Measurements from ENCODE around the gene AADACL3. TPM values are rescaled to one million over a fixed set of nuclear protein-coding genes. Genes with fewer than 3 reads are reported as not detected.

Gene AADACL3
- total RNA-seq, 2 experiments from 2014 or later, result not detected

GRCh38 chr1:12776801-12777557, 61.1 kb downstream of the AADACL3 start:
- Mint-ChIP-seq H3K4me3 (no peak overlapping the region), H3K36me3 (ENCODE audit: low read depth) (no peaks in the 10 kb centered on the region), H3K4me1 (ENCODE audit: low read depth) (no peaks in the 10 kb centered on the region), H3K27ac (no peak overlapping the region), H3K27me3 (peaks cover 63% of the 10 kb centered on the region), H3K9me3 (no peaks in the 10 kb centered on the region)
- TF ChIP-seq CTCF (IDR thresholded peaks at IDR 0.05), result no peak
- Histone ChIP-seq H3K27ac (ENCODE audit: low read depth in 1 of 2, low read length in 2 of 2) (no peak overlapping the region), H3K36me3 (ENCODE audit: insufficient read depth, low read length) (no peaks in the 10 kb centered on the region), H3K9me3 (ENCODE audit: control insufficient read depth in 1 of 2, insufficient read depth in 1 of 2, low read length in 2 of 2) (no peaks in the 10 kb centered on the region), H3K4me1 (ENCODE audit: insufficient read depth, low read length) (no peaks in the 10 kb centered on the region), H3K4me3 (ENCODE audit: low read length) (no peak overlapping the region), H3K27me3 (ENCODE audit: control insufficient read depth in 1 of 2, insufficient read depth in 2 of 2, low read length in 2 of 2) (no peaks in the 10 kb centered on the region)
- intact Hi-C loops (cut with DNase I, micrococcal nuclease), result no loop called here
- CTCF ChIA-PET, result no interaction called here
- DNase-seq (no peak), ATAC-seq (ENCODE audit: poor library complexity) (no peak)
- POLR2A ChIA-PET, result no interaction called here

Other genes starting within 250 kb of the AADACL3 start
- 100 to 1,000 TPM; 102 to 108 TPM for gene DHRS3, start 97.9 kb upstream of the AADACL3 start, total RNA-seq
- gene AADACL4, start 72.0 kb upstream of the AADACL3 start, total RNA-seq, result not detected
- not detected for gene CFAP107, start 30.1 kb downstream of the AADACL3 start, total RNA-seq
- gene PRAMEF12, start 57.6 kb downstream of the AADACL3 start, total RNA-seq, result not detected
- not detected for gene PRAMEF1, start 75.3 kb downstream of the AADACL3 start, total RNA-seq
- gene PRAMEF11, start 115.3 kb downstream of the AADACL3 start, total RNA-seq, result not detected
- gene HNRNPCL1, start 132.6 kb downstream of the AADACL3 start, total RNA-seq, result not detected
- gene PRAMEF2, start 141.0 kb downstream of the AADACL3 start, total RNA-seq, result not detected
- not detected for gene PRAMEF4, start 170.1 kb downstream of the AADACL3 start, total RNA-seq
- gene PRAMEF10, start 182.2 kb downstream of the AADACL3 start, total RNA-seq, result not detected
- not detected for gene PRAMEF7, start 200.5 kb downstream of the AADACL3 start, total RNA-seq
- not detected for gene PRAMEF6, start 231.5 kb downstream of the AADACL3 start, total RNA-seq

Data from CD4-positive, alpha-beta T cell (primary cell).